C4-2B (cell line): Measurements from ENCODE around the gene KMT2E.
"Not testable (repeated sequence)": the region's sequence is repeated elsewhere in the genome, so short reads cannot be mapped to it uniquely, and the experiment has no call there.

Experiments
- H3K27ac ChIP-seq: fragments of 450-650 bp; 2 replicates; pipeline ENCODE4 v1.5.1; 2017
- ZFX ChIP-seq: fragments of 450-650 bp; IDR thresholded peaks from 2 replicates; pipeline ENCODE4 v1.6.1; 2017
- TF ChIP-seq, protein P1 (sequence below): fragments of 450-650 bp; conservative IDR thresholded peaks from 2 replicates; pipeline ENCODE4 v1.5.1; 2017; ENCODE audit warnings: mild to moderate bottlenecking

KMT2E gene

DNA sequence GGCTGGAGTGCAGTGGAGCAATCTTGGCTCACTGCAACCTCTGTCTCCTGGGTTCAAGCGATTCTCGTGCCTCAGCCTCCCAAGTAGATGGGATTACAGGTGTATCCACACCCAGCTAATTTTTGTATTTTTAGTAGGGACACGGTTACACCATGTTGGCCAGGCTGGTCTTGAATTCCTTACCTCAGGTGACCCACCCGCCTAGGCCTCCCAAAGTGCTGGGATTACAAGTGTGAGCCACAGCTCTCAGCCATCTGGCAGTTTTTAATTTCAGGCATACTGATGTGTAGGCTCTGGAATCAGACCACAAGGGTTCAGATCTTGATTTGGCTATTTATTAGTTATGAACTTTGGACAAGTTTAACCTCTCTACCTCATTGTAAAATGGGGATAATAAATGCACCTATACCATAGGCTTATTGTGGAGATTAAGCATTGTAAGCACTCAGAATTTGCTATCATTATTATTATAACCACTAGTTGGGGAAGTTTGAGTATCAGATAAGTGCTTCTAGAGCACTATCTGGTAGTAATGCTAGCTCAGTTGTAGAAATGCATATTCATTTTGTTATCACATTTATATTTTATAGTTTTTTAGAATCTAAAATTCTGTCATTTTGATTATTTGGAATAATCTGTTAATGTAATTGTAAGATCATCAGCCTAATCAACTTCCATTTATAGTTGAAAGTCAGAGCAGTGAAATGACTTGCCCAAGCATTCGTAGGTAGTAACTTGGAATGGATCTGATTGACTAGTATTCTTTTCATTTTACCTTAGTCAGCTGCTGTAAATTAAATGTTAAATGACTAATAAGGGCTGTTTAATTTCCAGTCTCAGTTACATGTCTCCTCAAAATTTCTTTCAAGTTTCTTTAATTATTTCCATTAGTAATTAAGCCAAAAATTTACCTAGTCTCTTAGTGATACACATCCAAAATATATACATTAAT is 22.5 kb downstream of the KMT2E start:
- no peak overlapping the region for H3K27ac ChIP-seq
- TF ChIP-seq, protein P1, sequence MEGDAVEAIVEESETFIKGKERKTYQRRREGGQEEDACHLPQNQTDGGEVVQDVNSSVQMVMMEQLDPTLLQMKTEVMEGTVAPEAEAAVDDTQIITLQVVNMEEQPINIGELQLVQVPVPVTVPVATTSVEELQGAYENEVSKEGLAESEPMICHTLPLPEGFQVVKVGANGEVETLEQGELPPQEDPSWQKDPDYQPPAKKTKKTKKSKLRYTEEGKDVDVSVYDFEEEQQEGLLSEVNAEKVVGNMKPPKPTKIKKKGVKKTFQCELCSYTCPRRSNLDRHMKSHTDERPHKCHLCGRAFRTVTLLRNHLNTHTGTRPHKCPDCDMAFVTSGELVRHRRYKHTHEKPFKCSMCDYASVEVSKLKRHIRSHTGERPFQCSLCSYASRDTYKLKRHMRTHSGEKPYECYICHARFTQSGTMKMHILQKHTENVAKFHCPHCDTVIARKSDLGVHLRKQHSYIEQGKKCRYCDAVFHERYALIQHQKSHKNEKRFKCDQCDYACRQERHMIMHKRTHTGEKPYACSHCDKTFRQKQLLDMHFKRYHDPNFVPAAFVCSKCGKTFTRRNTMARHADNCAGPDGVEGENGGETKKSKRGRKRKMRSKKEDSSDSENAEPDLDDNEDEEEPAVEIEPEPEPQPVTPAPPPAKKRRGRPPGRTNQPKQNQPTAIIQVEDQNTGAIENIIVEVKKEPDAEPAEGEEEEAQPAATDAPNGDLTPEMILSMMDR: no peak
- TF ChIP-seq ZFX: no peak

DNA sequence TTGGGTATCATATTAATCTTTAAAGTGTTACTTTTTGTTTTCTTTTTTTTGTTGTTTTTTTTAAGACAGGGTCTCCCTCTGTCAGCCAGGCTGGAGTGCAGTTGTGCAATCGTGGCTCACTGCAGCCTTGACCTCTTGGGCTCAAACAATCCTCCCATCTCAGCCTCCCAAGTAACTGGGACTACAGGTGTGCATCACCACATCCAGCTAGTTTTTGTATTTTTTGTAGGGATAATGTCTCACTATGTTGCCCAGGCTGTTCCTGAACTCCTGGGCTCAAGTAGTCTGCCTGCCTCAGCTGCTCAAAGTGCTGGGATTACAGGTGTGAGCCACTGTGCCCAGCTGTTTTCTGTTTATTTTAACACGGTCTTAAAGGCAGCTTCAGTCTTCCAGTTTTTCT is 23.3 kb downstream of the KMT2E start:
- TF ChIP-seq, protein P1: no peak
- TF ChIP-seq ZFX: no peak
- H3K27ac ChIP-seq: no peak overlapping the region

DNA sequence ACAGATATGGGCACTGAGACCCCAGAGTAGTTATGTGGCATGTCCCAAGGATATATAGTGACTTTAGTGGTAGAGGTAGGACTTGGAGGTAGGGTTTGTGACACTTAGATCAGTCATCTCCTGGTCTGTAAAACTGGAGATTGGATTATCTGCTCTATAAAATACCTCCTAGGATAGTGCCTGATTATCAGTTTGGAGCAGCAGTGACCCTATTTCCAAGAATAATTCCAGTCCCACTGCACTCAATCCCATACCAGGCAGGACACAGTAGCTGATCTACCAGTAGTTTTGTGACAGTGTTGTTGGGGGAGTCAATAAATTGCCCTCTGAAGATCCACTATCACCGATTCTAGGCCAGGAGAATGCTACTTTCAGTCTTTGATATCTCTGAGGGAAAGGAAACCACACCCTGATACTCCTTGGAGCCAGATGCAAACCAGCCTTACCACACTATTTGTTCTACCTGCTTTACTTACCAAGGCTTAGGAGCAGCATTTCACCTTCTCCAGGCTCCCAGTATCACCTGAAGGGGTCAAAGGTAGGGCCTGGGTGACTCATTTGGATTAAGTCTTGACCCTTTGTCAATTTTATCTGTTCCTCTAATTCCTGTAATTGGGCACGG is 30.6 kb downstream of the KMT2E start:
- no peak overlapping the region for H3K27ac ChIP-seq
- TF ChIP-seq, protein P1: no peak
- TF ChIP-seq ZFX: no peak

- TF ChIP-seq, protein P1: no peak
- no peak for TF ChIP-seq ZFX
- H3K27ac ChIP-seq: no peak overlapping the region
These were observed 32.4 kb downstream of the KMT2E start for GRCh38 chr7:105046414-105046813.

- no peak overlapping the region for H3K27ac ChIP-seq
- TF ChIP-seq, protein P1: no peak
- no peak for TF ChIP-seq ZFX
These were observed 33.9 kb downstream of the KMT2E start for GRCh38 chr7:105047932-105048331.

DNA sequence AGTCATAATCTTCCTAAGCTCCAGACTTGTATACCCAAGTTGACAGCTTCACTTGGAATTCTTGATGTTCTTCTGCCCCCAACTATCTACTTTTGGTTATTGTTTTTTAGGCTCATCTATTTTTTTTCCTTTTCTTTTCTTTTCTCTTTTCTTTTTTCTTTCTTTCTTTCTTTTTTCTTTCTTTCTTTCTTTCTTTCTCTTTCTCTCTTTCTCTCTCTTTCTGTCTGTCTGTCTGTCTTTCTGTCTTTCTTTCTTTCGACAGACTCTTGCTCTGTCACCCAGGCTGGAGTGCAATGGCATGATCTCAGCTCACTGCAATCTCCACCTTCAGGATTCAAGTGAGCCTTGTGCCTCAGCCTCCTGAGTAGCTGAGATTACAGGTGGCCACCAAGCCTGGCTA is 36.5 kb downstream of the KMT2E start:
- TF ChIP-seq ZFX: no peak
- TF ChIP-seq, protein P1: no peak
- H3K27ac ChIP-seq: no peak overlapping the region

DNA sequence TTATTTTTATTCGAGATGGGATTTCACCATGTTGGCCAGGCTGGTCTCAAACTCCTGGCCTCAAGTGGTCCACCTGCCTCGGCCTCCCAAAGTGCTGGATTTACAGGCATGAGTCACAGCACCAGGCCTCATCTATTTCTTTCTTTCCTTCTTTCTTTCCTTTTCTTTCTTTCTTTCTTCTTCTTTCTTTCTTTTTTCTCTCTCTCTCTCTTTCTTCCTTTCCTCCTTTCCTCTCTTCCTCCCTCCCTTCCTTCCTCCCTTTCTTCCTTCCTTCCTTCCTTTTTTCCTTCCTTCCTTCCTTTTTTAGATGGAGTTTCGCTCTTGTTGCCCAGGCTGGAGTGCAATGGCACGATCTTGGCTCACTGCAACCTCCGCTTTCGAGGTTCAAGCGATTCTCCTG is 36.9 kb downstream of the KMT2E start:
- H3K27ac ChIP-seq: not testable (repeated sequence)
